Measurements from ENCODE around the gene KLK11.

Gene KLK11

GRCh38 chr19:51029718-51030117 lies 3.3 kb upstream of the KLK11 start:
- no peak for DNase-seq

GRCh38 chr19:51027873-51028272 lies 1.5 kb upstream of the KLK11 start:
- DNase-seq, result no peak

GRCh38 chr19:51027126-51027806 lies 850 bp upstream of the KLK11 start:
- no peak for DNase-seq

GRCh38 chr19:51025809-51026553 lies 435 bp downstream of the KLK11 start:
- no peak for DNase-seq

- no peak for DNase-seq
These were observed 1.0 kb downstream of the KLK11 start for GRCh38 chr19:51025401-51025800.

GRCh38 chr19:51024924-51025323 lies 1.5 kb downstream of the KLK11 start:
- no peak for DNase-seq

- DNase-seq, result no peak
These were observed 2.5 kb downstream of the KLK11 start for GRCh38 chr19:51023946-51024345.

GRCh38 chr19:51022526-51022925 lies 3.9 kb downstream of the KLK11 start:
- DNase-seq, result no peak

GRCh38 chr19:51020988-51021651 lies 5.3 kb downstream of the KLK11 start:
- DNase-seq, result peak in 6 of 56 donors; percentile 3 to 45 (median 8)

- no peak for DNase-seq
These were observed 6.9 kb downstream of the KLK11 start, which contains the start of gene KLK10 for GRCh38 chr19:51019544-51019925. KLK10 (minus strand) TSS chr19:51019709; CDS start chr19:51019130, 579 bp downstream.

- DNase-seq, result peak in 2 of 56 donors; percentile 5 to 11
These were observed 7.5 kb downstream of the KLK11 start for GRCh38 chr19:51018745-51019543.

- peak in 50 of 56 donors; percentile 3 to 81 (median 40) for DNase-seq
These were observed 9.4 kb downstream of the KLK11 start for GRCh38 chr19:51016798-51017683.

- no peak for DNase-seq
These were observed 10.6 kb downstream of the KLK11 start for GRCh38 chr19:51015691-51016267.

GRCh38 chr19:51014242-51014641 lies 12.2 kb downstream of the KLK11 start:
- DNase-seq, result no peak

GRCh38 chr19:51012661-51013190 lies 13.7 kb downstream of the KLK11 start:
- no peak for DNase-seq

GRCh38 chr19:51010066-51010795 lies 16.2 kb downstream of the KLK11 start:
- DNase-seq, result no peak

GRCh38 chr19:51009061-51009891 lies 17.1 kb downstream of the KLK11 start:
- DNase-seq, result no peak

GRCh38 chr19:51007488-51007887 lies 18.9 kb downstream of the KLK11 start:
- DNase-seq, result no peak
